ENCODE measurements around the gene TIMM10.

DNA sequence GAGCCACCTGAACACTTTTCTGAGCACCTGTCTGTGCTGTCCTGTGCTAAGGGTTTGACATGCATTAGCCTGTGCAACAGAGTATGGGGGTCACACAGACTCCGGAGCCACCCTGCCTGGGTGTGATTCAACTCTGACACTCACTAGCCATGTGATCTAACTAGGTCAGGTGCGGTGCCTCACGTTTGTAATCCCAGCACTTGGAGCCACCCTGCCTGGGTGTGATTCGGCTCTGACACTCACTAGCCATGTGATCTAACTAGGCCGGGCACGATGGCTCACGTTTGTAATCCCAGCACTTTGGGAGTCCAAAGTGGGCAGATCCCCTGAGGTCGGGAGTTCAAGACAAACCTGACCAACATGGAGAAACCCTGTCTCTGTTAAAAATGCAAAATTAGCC lies 25.5 kb upstream of the TIMM10 start:
- TF ChIP-seq EZH2 (IDR thresholded peaks at IDR 0.05; ENCODE audit: borderline replicate concordance) (no peak), CTCF (IDR thresholded peaks at IDR 0.05; ENCODE audit: poor library complexity) (no peak)
